Smooth muscle cell (in vitro differentiated cells): ENCODE measurements around the gene STIM2. TPM values are rescaled to one million over a fixed set of nuclear protein-coding genes. Genes with fewer than 3 reads are reported as not detected.

Experiments used
- DNase-seq: peaks from one replicate; lab custom pipeline; 2025; ENCODE audit not compliant: unreplicated experiment; lab: John Stamatoyannopoulos, UW
- H2AFZ ChIP-seq: fragments of 200-600 bp; sonication (generic); 2 replicates; pipeline ENCODE4 v1.6.0; 2016; ENCODE audit warnings: antibody characterized with exemption, low read depth, mild to moderate bottlenecking
- H3F3A ChIP-seq: fragments of 200-600 bp; sonication (generic); 2 replicates; pipeline ENCODE4 v1.6.0; 2017; ENCODE audit warnings: antibody characterized with exemption, low read depth
- H3K27ac ChIP-seq: fragments of 200-600 bp; sonication (generic); 2 replicates; pipeline ENCODE4 v1.5.1; 2016; ENCODE audit warnings: low read depth, mild to moderate bottlenecking
- H3K27me3 ChIP-seq: fragments of 200-600 bp; sonication (generic); 2 replicates; pipeline ENCODE4 v1.6.1; 2016; ENCODE audit warnings: low read depth, mild to moderate bottlenecking
- H3K36me3 ChIP-seq: fragments of 200-600 bp; sonication (generic); 2 replicates; pipeline ENCODE4 v1.5.1; 2016; ENCODE audit warnings: low read depth
- H3K4me1 ChIP-seq: fragments of 200-600 bp; sonication (generic); 2 replicates; pipeline ENCODE4 v1.5.1; 2016; ENCODE audit warnings: low read depth
- H3K4me2 ChIP-seq: fragments of 200-600 bp; sonication (generic); 2 replicates; pipeline ENCODE4 v1.6.0; 2016; ENCODE audit warnings: mild to moderate bottlenecking
- H3K4me3 ChIP-seq: fragments of 200-600 bp; sonication (generic); 2 replicates; pipeline ENCODE4 v1.5.1; 2016; ENCODE audit warnings: mild to moderate bottlenecking
- H3K79me2 ChIP-seq: fragments of 200-600 bp; sonication (generic); 2 replicates; pipeline ENCODE4 v1.6.0; 2016; ENCODE audit warnings: low read depth, mild to moderate bottlenecking
- H3K9ac ChIP-seq: fragments of 200-600 bp; sonication (generic); 2 replicates; pipeline ENCODE4 v1.6.0; 2016; ENCODE audit warnings: low read depth
- H3K9me3 ChIP-seq: fragments of 200-600 bp; sonication (generic); replicated peaks from 2 replicates; pipeline ENCODE4 v1.5.1; 2016; ENCODE audit warnings: low read depth
- H4K20me1 ChIP-seq: fragments of 200-600 bp; sonication (generic); 2 replicates; pipeline ENCODE4 v1.6.0; 2016; ENCODE audit warnings: low read depth
- CTCF ChIP-seq: fragments of 200-600 bp; sonication (generic); IDR thresholded peaks from 2 replicates; pipeline ENCODE4 v1.5.1; 2017; ENCODE audit warnings: borderline replicate concordance, mild to moderate bottlenecking, antibody characterized with exemption; ENCODE audit not compliant: insufficient read depth, poor library complexity, severe bottlenecking
- WGBS: methylation state at CpG from one replicate; pipeline ENCODE4 v1.1.7; 2016; ENCODE audit warnings: low lambda C conversion rate; 5-methylcytosine and 5-hydroxymethylcytosine counted together
- polyA plus RNA-seq: library from polyadenylated mRNA; unstranded; fragments of >200 nt; fragmentation: Nextera tagmentation; extraction: Ambion mirVana; gene quantifications from 2 replicates; pipeline ENCODE4 v1.2.1, GENCODE V29; 2016
- total RNA-seq: library from RNA; depleted of rRNA; stranded (reverse); fragments of >200 nt; gene quantifications from 2 replicates; pipeline ENCODE4 v1.2.3, GENCODE V29; 2014

Gene STIM2
- total and polyA plus RNA-seq, 2 experiments from 2014 or later, result 31.0 to 69.0 TPM

- WGBS, result 86% methylated on average over 10 of the region's 10 CpGs
- Histone ChIP-seq H3K4me3 (no peak overlapping the region), H3K9ac (no peak overlapping the region), H3K79me2 (peaks cover 92% of the 10 kb centered on the region), H3K4me1 (peaks cover 29% of the 10 kb centered on the region), H3K27me3 (no peaks in the 10 kb centered on the region), H4K20me1 (peaks cover 29% of the 10 kb centered on the region), H3K36me3 (no peaks in the 10 kb centered on the region), H2AFZ (no peak overlapping the region), H3K4me2 (no peak overlapping the region), H3F3A (peaks cover 4% of the 10 kb centered on the region), H3K9me3 (no peaks in the 10 kb centered on the region), H3K27ac (no peak overlapping the region)
- DNase-seq, result no peak
- TF ChIP-seq CTCF, result no peak
These were observed 12.9 kb downstream of the STIM2 start for GRCh38 chr4:26873391-26874026.

- Histone ChIP-seq H3K4me3 (no peak overlapping the region), H3K79me2 (peaks cover 92% of the 10 kb centered on the region), H4K20me1 (peaks cover 33% of the 10 kb centered on the region), H3K27me3 (no peaks in the 10 kb centered on the region), H3K9ac (no peak overlapping the region), H3K27ac (no peak overlapping the region), H2AFZ (no peak overlapping the region), H3K4me2 (no peak overlapping the region), H3K9me3 (no peaks in the 10 kb centered on the region), H3F3A (peaks cover 4% of the 10 kb centered on the region), H3K4me1 (peaks cover 28% of the 10 kb centered on the region), H3K36me3 (no peaks in the 10 kb centered on the region)
- no peak for TF ChIP-seq CTCF
- WGBS, result 92% methylated on average over 7 of the region's 7 CpGs
- DNase-seq, result no peak
These were observed 13.5 kb downstream of the STIM2 start for GRCh38 chr4:26874110-26874509.

GRCh38 chr4:26877406-26877805, 16.8 kb downstream of the STIM2 start:
- Histone ChIP-seq H3K27me3 (no peaks in the 10 kb centered on the region), H2AFZ (no peak overlapping the region), H3F3A (no peaks in the 10 kb centered on the region), H3K79me2 (peaks cover 100% of the 10 kb centered on the region), H3K36me3 (no peaks in the 10 kb centered on the region), H3K4me2 (no peak overlapping the region), H3K4me1 (peaks cover under 1% of the 10 kb centered on the region), H3K9ac (no peak overlapping the region), H4K20me1 (peaks cover 51% of the 10 kb centered on the region), H3K4me3 (no peak overlapping the region), H3K9me3 (no peaks in the 10 kb centered on the region), H3K27ac (no peak overlapping the region)
- no peak for DNase-seq
- 89% methylated on average over 3 of the region's 3 CpGs for WGBS
- TF ChIP-seq CTCF, result no peak

GRCh38 chr4:26877961-26878360, 17.3 kb downstream of the STIM2 start:
- DNase-seq, result no peak

More at GRCh38 chr4:26877961-26878360, 17.3 kb downstream of the STIM2 start:
- no peaks in the 10 kb centered on the region for H3K4me1 ChIP-seq
- H3K79me2 ChIP-seq, result peaks cover 100% of the 10 kb centered on the region
- H3K27me3 ChIP-seq, result no peaks in the 10 kb centered on the region
- H3K9me3 ChIP-seq, result no peaks in the 10 kb centered on the region
- no peaks in the 10 kb centered on the region for H3F3A ChIP-seq
- H3K27ac ChIP-seq, result peak overlapping the region; percentile 12
- no peaks in the 10 kb centered on the region for H3K36me3 ChIP-seq
- no peak overlapping the region for H3K9ac ChIP-seq
- no peak overlapping the region for H3K4me3 ChIP-seq
- H3K4me2 ChIP-seq, result no peak overlapping the region
- no peak overlapping the region for H2AFZ ChIP-seq
- TF ChIP-seq CTCF, result no peak
- 100% methylated on average over 3 of the region's 3 CpGs for whole genome bisulfite sequencing
- H4K20me1 ChIP-seq, result peaks cover 52% of the 10 kb centered on the region
